Colonic mucosa (tissue), 4 donors: ENCODE results near the gene SRSF9. TPM values are rescaled to one million over a fixed set of nuclear protein-coding genes. Genes with fewer than 3 reads are reported as not detected.

ENCODE experiments used
- DNase-seq: peaks from one replicate; pipeline ENCODE4 v3.0.0-alpha.2; 2020
- H3K27ac ChIP-seq: fragments of 200-600 bp; one replicate; pipeline ENCODE4 v1.8.0; 2021
- H3K27me3 ChIP-seq: fragments of 200-600 bp; one replicate; pipeline ENCODE4 v1.8.0; 2021
- H3K36me3 ChIP-seq: fragments of 200-600 bp; one replicate; pipeline ENCODE4 v1.8.0; 2021
- H3K4me1 ChIP-seq: fragments of 200-600 bp; one replicate; pipeline ENCODE4 v1.8.0; 2021; ENCODE audit warnings: mild to moderate bottlenecking
- H3K4me3 ChIP-seq: fragments of 200-600 bp; one replicate; pipeline ENCODE4 v1.8.0; 2021
- H3K9ac ChIP-seq, 2 donors: one replicate each; pipeline ENCODE4 v1.7.0; 2013; ENCODE audit warnings: control low read depth in 2 of 2, low read depth in 2 of 2, low read length in 2 of 2
- H3K9me3 ChIP-seq: fragments of 200-600 bp; one replicate; pipeline ENCODE4 v1.8.0; 2021
- intact Hi-C: fragments of 100-400 bp; cut with DNase I; formaldehyde crosslinking; loops from one replicate; pipeline ENCODE4 v1.14.1; 2022
- total RNA-seq, 2 donors: library from RNA; stranded (reverse); fragmentation: NEBNext Ultra II Directional in 1 of 2; extraction: Animal tissue kit (Norgen Biotek cat#: 25700) in 1 of 2; gene quantifications; one replicate each; pipeline ENCODE4 v1.2.1, GENCODE V29; 2021
- TF ChIP-seq, protein P1 (sequence below): fragments of 200-600 bp; IDR thresholded peaks from one replicate; pipeline ENCODE4 v1.8.0; 2022; ENCODE audit warnings: antibody characterized with exemption, mild to moderate bottlenecking
- donor health status: healthy.
- donor health status: DM: no; HTN: no; CAD: no.
- donor health status: DM: no; HTN: no; CAD: no.

The SRSF9 gene
- total RNA-seq, 2 donors from 2014 or later = 169 to 216 TPM

GRCh38 chr12:120475643-120476042 is 6.1 kb upstream of the SRSF9 start:
- Histone ChIP-seq H3K4me1 (no peaks in the 10 kb centered on the region), H3K9me3 (no peaks in the 10 kb centered on the region), H3K9ac (no peak overlapping the region), H3K27ac (no peak overlapping the region), H3K27me3 (no peaks in the 10 kb centered on the region), H3K36me3 (no peaks in the 10 kb centered on the region), H3K4me3 (no peak overlapping the region)
- DNase-seq = no peak
- intact Hi-C loops = no loop called here
- TF ChIP-seq, protein P1, sequence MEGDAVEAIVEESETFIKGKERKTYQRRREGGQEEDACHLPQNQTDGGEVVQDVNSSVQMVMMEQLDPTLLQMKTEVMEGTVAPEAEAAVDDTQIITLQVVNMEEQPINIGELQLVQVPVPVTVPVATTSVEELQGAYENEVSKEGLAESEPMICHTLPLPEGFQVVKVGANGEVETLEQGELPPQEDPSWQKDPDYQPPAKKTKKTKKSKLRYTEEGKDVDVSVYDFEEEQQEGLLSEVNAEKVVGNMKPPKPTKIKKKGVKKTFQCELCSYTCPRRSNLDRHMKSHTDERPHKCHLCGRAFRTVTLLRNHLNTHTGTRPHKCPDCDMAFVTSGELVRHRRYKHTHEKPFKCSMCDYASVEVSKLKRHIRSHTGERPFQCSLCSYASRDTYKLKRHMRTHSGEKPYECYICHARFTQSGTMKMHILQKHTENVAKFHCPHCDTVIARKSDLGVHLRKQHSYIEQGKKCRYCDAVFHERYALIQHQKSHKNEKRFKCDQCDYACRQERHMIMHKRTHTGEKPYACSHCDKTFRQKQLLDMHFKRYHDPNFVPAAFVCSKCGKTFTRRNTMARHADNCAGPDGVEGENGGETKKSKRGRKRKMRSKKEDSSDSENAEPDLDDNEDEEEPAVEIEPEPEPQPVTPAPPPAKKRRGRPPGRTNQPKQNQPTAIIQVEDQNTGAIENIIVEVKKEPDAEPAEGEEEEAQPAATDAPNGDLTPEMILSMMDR = no peak

- H3K9ac ChIP-seq = no peak overlapping the region
- TF ChIP-seq, protein P1 = no peak
- peak; percentile 38 for DNase-seq
- H3K4me3 ChIP-seq = no peak overlapping the region
- no peaks in the 10 kb centered on the region for H3K36me3 ChIP-seq
- no peaks in the 10 kb centered on the region for H3K27me3 ChIP-seq
- intact Hi-C loops = no loop called here
- peaks cover 3% of the 10 kb centered on the region for H3K4me1 ChIP-seq
- H3K9me3 ChIP-seq = no peaks in the 10 kb centered on the region
- no peak overlapping the region for H3K27ac ChIP-seq
Measured at GRCh38 chr12:120474616-120474960, 5.0 kb upstream of the SRSF9 start.

GRCh38 chr12:120473807-120474615 is 4.5 kb upstream of the SRSF9 start:
- H3K4me3 ChIP-seq = no peak overlapping the region
- TF ChIP-seq, protein P1 = no peak
- no peak overlapping the region for H3K9ac ChIP-seq
- peaks cover 3% of the 10 kb centered on the region for H3K4me1 ChIP-seq
- no peak overlapping the region for H3K27ac ChIP-seq
- H3K36me3 ChIP-seq = no peaks in the 10 kb centered on the region
- no peak for DNase-seq
- H3K27me3 ChIP-seq = no peaks in the 10 kb centered on the region
- intact Hi-C loops = no loop called here
- H3K9me3 ChIP-seq = no peaks in the 10 kb centered on the region

DNA sequence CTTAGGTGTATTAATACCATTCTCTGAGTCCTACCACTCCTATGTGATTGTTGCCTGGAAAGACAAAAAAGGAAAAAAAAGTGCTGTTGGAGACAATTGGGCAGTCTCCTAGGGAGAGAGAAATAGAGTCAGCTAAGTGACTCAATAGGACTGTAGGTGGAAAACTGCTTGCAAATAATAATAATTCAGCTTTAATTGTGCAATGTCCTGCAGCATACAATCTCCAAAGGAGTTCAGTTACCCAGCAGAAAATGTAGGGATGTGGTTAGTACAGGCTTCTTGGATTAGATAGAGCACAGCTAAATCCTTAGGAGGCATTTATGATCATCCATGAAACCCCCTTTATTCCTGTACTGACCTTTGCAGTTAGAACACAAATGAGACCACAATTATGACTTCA is 3.0 kb upstream of the SRSF9 start:
- no peak overlapping the region for H3K9ac ChIP-seq
- no peaks in the 10 kb centered on the region for H3K27me3 ChIP-seq
- H3K9me3 ChIP-seq = no peaks in the 10 kb centered on the region
- H3K27ac ChIP-seq = no peak overlapping the region
- intact Hi-C loops = no loop called here
- no peaks in the 10 kb centered on the region for H3K36me3 ChIP-seq
- TF ChIP-seq, protein P1 = no peak
- peaks cover 3% of the 10 kb centered on the region for H3K4me1 ChIP-seq
- H3K4me3 ChIP-seq = no peak overlapping the region
- DNase-seq = no peak

DNA sequence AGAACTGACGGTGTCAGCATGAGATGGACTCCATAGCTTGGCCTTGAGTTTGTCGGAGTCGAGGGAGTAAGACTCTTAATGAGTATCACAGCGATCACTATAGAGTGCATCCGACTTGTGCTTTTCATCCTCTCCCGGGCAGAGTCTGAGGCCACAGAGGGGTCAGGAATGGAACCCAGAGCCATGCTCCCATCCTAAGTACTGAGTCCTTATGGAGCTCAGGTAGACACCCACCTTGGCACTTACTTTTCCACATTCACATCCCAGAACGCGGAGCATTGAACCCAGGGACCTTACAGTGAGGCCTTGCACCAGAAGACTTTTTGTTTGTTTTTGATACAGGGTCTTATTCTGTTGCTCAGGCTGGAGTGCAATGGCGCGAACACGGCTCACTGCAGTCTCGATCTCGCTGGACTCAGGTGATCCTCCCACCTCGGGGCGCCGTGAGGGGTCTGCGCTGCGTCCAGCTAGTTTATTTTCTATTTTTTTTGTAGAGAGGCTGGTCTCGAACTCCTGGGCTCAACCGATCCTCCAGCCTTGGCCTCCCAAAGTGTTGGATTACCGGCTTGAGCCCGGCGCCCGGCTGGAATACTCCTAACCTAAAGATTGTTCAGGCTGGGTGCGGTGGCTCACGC is 719 bp upstream of the SRSF9 start:
- TF ChIP-seq, protein P1 = no peak
- peak; percentile 24 for DNase-seq
- Histone ChIP-seq H3K4me1 (peaks cover 3% of the 10 kb centered on the region), H3K27me3 (no peaks in the 10 kb centered on the region), H3K9ac (peak overlapping the region; percentile 59 to 97), H3K36me3 (peaks cover 1% of the 10 kb centered on the region), H3K9me3 (no peaks in the 10 kb centered on the region), H3K27ac (peak overlapping the region; percentile 70), H3K4me3 (peak overlapping the region; percentile 70)
- intact Hi-C loops = no loop called here
